Hepatocyte (in vitro differentiated cells): ENCODE results near the gene SLC44A3. TPM values are rescaled to one million over a fixed set of nuclear protein-coding genes. Genes with fewer than 3 reads are reported as not detected.

ENCODE experiments used
- DNase-seq: peaks from one replicate; pipeline ENCODE4 v3.0.0-alpha.2; 2016; ENCODE audit warnings: low spot score
- H2AFZ ChIP-seq: fragments of 200-600 bp; sonication (generic); 2 replicates; pipeline ENCODE4 v1.6.0; 2016; ENCODE audit warnings: antibody characterized with exemption, mild to moderate bottlenecking
- H3K27ac ChIP-seq: fragments of 200-600 bp; sonication (generic); 2 replicates; pipeline ENCODE4 v1.5.1; 2016; ENCODE audit warnings: mild to moderate bottlenecking
- H3K27me3 ChIP-seq: fragments of 200-600 bp; sonication (generic); 2 replicates; pipeline ENCODE4 v1.6.1; 2016
- H3K36me3 ChIP-seq: fragments of 200-600 bp; sonication (generic); replicated peaks from 2 replicates; pipeline ENCODE4 v1.5.1; 2016; ENCODE audit warnings: low read depth; ENCODE audit not compliant: insufficient read depth
- H3K4me1 ChIP-seq: fragments of 200-600 bp; sonication (generic); 2 replicates; pipeline ENCODE4 v1.5.1; 2016; ENCODE audit warnings: mild to moderate bottlenecking, moderate library complexity; ENCODE audit not compliant: insufficient read depth
- H3K4me2 ChIP-seq: fragments of 200-600 bp; sonication (generic); 2 replicates; pipeline ENCODE4 v1.6.0; 2016
- H3K4me3 ChIP-seq: fragments of 200-600 bp; sonication (generic); 2 replicates; pipeline ENCODE4 v1.5.1; 2016; ENCODE audit warnings: mild to moderate bottlenecking
- H3K79me2 ChIP-seq: fragments of 200-600 bp; sonication (generic); 2 replicates; pipeline ENCODE4 v1.6.0; 2017; ENCODE audit warnings: mild to moderate bottlenecking
- H3K9me2 ChIP-seq: fragments of 200-600 bp; sonication (generic); replicated peaks from 2 replicates; pipeline ENCODE4 v1.6.0; 2017; ENCODE audit warnings: mild to moderate bottlenecking; ENCODE audit not compliant: insufficient read depth
- H3K9me3 ChIP-seq: fragments of 200-600 bp; sonication (generic); 2 replicates; pipeline ENCODE4 v1.5.1; 2016; ENCODE audit warnings: low read depth, mild to moderate bottlenecking
- H4K20me1 ChIP-seq: fragments of 200-600 bp; sonication (generic); 2 replicates; pipeline ENCODE4 v1.6.0; 2016; ENCODE audit warnings: mild to moderate bottlenecking; ENCODE audit not compliant: insufficient read depth, poor library complexity, severe bottlenecking
- CTCF ChIP-seq: fragments of 200-600 bp; sonication (generic); IDR thresholded peaks from 2 replicates; pipeline ENCODE4 v1.5.1; 2016; ENCODE audit warnings: antibody characterized with exemption, mild to moderate bottlenecking; ENCODE audit not compliant: poor library complexity
- EZH2 ChIP-seq: fragments of 200-600 bp; sonication (generic); IDR thresholded peaks from 2 replicates; pipeline ENCODE4 v1.6.1; 2016; ENCODE audit warnings: antibody characterized with exemption, mild to moderate bottlenecking, borderline replicate concordance
- EZH2phosphoT487 ChIP-seq: fragments of 200-600 bp; sonication (generic); IDR thresholded peaks from one replicate; pipeline ENCODE4 v1.6.1; 2018; ENCODE audit warnings: antibody characterized with exemption, mild to moderate bottlenecking, low read depth, moderate library complexity; ENCODE audit not compliant: unreplicated experiment, severe bottlenecking
- WGBS: methylation state at CpG from one replicate; pipeline ENCODE4 v1.1.6; 2016; ENCODE audit warnings: low lambda C conversion rate; ENCODE audit errors: missing lambda C conversion rate; 5-methylcytosine and 5-hydroxymethylcytosine counted together
- polyA plus RNA-seq: library from polyadenylated mRNA; unstranded; fragments of >200 nt; fragmentation: Nextera tagmentation; extraction: Ambion mirVana; gene quantifications from 2 replicates; pipeline ENCODE4 v1.2.1, GENCODE V29; 2016
- total RNA-seq: library from RNA; depleted of rRNA; stranded (reverse); fragments of >200 nt; gene quantifications from 2 replicates; pipeline ENCODE4 v1.2.3, GENCODE V29; 2014

The SLC44A3 gene
- total and polyA plus RNA-seq, 2 experiments from 2014 or later: 51.5 to 55.3 TPM

- DNase-seq: no peak
- no peak overlapping the region for H2AFZ ChIP-seq
- TF ChIP-seq EZH2phosphoT487: no peak
- TF ChIP-seq EZH2: no peak
- TF ChIP-seq CTCF: no peak
- H3K9me3 ChIP-seq: no peaks in the 10 kb centered on the region
- no peak overlapping the region for H3K4me3 ChIP-seq
- no peaks in the 10 kb centered on the region for H3K9me2 ChIP-seq
- no peaks in the 10 kb centered on the region for H4K20me1 ChIP-seq
- H3K36me3 ChIP-seq: no peaks in the 10 kb centered on the region
- WGBS: 68% methylated on average over 2 of the region's 2 CpGs
- H3K27ac ChIP-seq: no peak overlapping the region
- H3K79me2 ChIP-seq: no peaks in the 10 kb centered on the region
- no peaks in the 10 kb centered on the region for H3K27me3 ChIP-seq
- no peak overlapping the region for H3K4me2 ChIP-seq
- H3K4me1 ChIP-seq: peaks cover 16% of the 10 kb centered on the region
Measured at GRCh38 chr1:94871031-94871430, 50.9 kb downstream of the SLC44A3 start.

- Histone ChIP-seq H3K4me3 (no peak overlapping the region), H3K4me2 (no peak overlapping the region), H3K27me3 (no peaks in the 10 kb centered on the region), H3K9me3 (no peaks in the 10 kb centered on the region), H3K36me3 (no peaks in the 10 kb centered on the region), H3K79me2 (no peaks in the 10 kb centered on the region), H3K4me1 (peaks cover 6% of the 10 kb centered on the region), H2AFZ (no peak overlapping the region), H4K20me1 (no peaks in the 10 kb centered on the region), H3K9me2 (no peaks in the 10 kb centered on the region), H3K27ac (peak overlapping the region; percentile 78)
- no peak for TF ChIP-seq EZH2phosphoT487
- no peak for TF ChIP-seq CTCF
- no peak for TF ChIP-seq EZH2
- no peak for DNase-seq
- 74% methylated on average over 4 of the region's 4 CpGs for WGBS
Measured at GRCh38 chr1:94872771-94873495, 52.8 kb downstream of the SLC44A3 start.

DNA sequence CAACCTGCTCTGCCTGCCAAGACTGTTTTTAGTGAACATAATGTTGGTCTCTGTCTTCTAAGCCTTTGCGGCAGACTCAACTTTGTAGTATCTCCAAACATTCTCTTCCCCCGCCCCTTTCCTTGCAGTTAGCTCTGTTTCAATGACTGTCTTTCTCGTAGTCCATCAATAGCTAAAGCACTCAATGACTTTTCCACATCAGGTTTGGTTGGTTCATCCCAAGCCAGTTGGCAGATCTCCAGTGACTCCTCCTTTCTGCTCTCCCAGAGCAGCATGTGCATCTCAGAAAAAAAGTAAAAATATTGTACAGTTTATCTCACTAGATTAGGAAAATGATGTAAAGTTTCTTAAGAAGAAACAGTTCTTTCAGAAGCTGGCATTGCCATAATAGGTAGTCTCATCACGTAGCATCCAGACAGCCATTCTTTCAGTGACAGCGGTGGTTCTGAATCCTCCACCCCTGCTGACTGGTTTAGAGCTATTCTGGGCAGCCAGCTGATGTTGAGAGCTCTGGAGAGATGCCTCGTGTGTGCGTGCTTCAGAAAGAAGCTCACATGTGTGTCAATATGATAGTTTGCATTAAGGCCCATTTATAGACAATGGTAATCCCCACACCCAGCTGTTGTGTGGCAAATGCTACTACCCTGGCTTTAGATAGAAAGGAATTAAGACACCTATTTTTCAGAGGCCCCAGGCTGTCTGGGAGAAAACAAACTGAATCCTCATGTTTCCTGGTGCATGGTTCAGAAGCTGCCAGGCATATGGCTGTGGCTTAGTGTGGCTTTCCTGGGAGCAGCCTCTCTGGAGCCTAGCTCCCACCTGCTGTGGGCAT lies 53.6 kb downstream of the SLC44A3 start:
- no peaks in the 10 kb centered on the region for H3K9me3 ChIP-seq
- H3K4me1 ChIP-seq: peaks cover 6% of the 10 kb centered on the region
- no peaks in the 10 kb centered on the region for H3K27me3 ChIP-seq
- peak overlapping the region; percentile 78 for H3K27ac ChIP-seq
- H3K36me3 ChIP-seq: no peaks in the 10 kb centered on the region
- no peaks in the 10 kb centered on the region for H3K9me2 ChIP-seq
- H4K20me1 ChIP-seq: no peaks in the 10 kb centered on the region
- DNase-seq: peak; percentile 64
- H3K4me2 ChIP-seq: no peak overlapping the region
- H3K79me2 ChIP-seq: no peaks in the 10 kb centered on the region
- H2AFZ ChIP-seq: no peak overlapping the region
- TF ChIP-seq EZH2 (no peak), CTCF (no peak), EZH2phosphoT487 (no peak)
- H3K4me3 ChIP-seq: no peak overlapping the region
- WGBS: 59% methylated on average over 7 of the region's 7 CpGs
